Measurements from ENCODE around the gene FREM1.

FREM1 gene

GRCh38 chr9:14849851-14850250, 60.4 kb downstream of the FREM1 start:
- Histone ChIP-seq H3K4me3 (ENCODE audit: low read depth in 1 of 2, low read length in 2 of 2) (no peak overlapping the region), H3K4me1 (ENCODE audit: control insufficient read depth in 1 of 2, insufficient read depth in 2 of 2, low read length in 2 of 2) (no peaks in the 10 kb centered on the region), H3K9me3 (ENCODE audit: control insufficient read depth in 1 of 2, low read length in 2 of 2) (no peaks in the 10 kb centered on the region), H3K9ac (ENCODE audit: low read depth in 1 of 2, low read length in 2 of 2) (no peak overlapping the region), H3K27ac (ENCODE audit: low read depth, low read length) (no peak overlapping the region), H3K27me3 (ENCODE audit: control insufficient read depth in 1 of 2, insufficient read depth in 2 of 2, low read length in 2 of 2) (no peaks in the 10 kb centered on the region), H3K36me3 (ENCODE audit: control insufficient read depth in 1 of 2, insufficient read depth in 2 of 2, low read length in 2 of 2) (peaks cover 6 to 17% of the 10 kb centered on the region in 2 donors)

- no peaks in the 10 kb centered on the region for H3K9me3 ChIP-seq (ENCODE audit: control insufficient read depth in 1 of 2, low read length in 2 of 2)
- H3K27me3 ChIP-seq (ENCODE audit: control insufficient read depth in 1 of 2, insufficient read depth in 2 of 2, low read length in 2 of 2): no peaks in the 10 kb centered on the region
- H3K4me3 ChIP-seq (ENCODE audit: low read depth in 1 of 2, low read length in 2 of 2): no peak overlapping the region
- peaks cover 6 to 17% of the 10 kb centered on the region in 2 donors for H3K36me3 ChIP-seq (ENCODE audit: control insufficient read depth in 1 of 2, insufficient read depth in 2 of 2, low read length in 2 of 2)
- no peak overlapping the region for H3K27ac ChIP-seq (ENCODE audit: low read depth, low read length)
- no peaks in the 10 kb centered on the region for H3K4me1 ChIP-seq (ENCODE audit: control insufficient read depth in 1 of 2, insufficient read depth in 2 of 2, low read length in 2 of 2)
- no peak overlapping the region for H3K9ac ChIP-seq (ENCODE audit: low read depth in 1 of 2, low read length in 2 of 2)
Observed at GRCh38 chr9:14849296-14849695, 60.9 kb downstream of the FREM1 start.

GRCh38 chr9:14846871-14847311, 63.3 kb downstream of the FREM1 start:
- Histone ChIP-seq H3K4me3 (ENCODE audit: low read depth in 1 of 2, low read length in 2 of 2) (no peak overlapping the region), H3K36me3 (ENCODE audit: control insufficient read depth in 1 of 2, insufficient read depth in 2 of 2, low read length in 2 of 2) (peaks cover 6 to 22% of the 10 kb centered on the region in 2 donors), H3K27ac (ENCODE audit: low read depth, low read length) (no peak overlapping the region), H3K9ac (ENCODE audit: low read depth in 1 of 2, low read length in 2 of 2) (no peak overlapping the region), H3K9me3 (ENCODE audit: control insufficient read depth in 1 of 2, low read length in 2 of 2) (no peaks in the 10 kb centered on the region), H3K4me1 (ENCODE audit: control insufficient read depth in 1 of 2, insufficient read depth in 2 of 2, low read length in 2 of 2) (no peaks in the 10 kb centered on the region), H3K27me3 (ENCODE audit: control insufficient read depth in 1 of 2, insufficient read depth in 2 of 2, low read length in 2 of 2) (no peaks in the 10 kb centered on the region)

- H3K4me1 ChIP-seq (ENCODE audit: control insufficient read depth in 1 of 2, insufficient read depth in 2 of 2, low read length in 2 of 2): no peaks in the 10 kb centered on the region
- H3K27me3 ChIP-seq (ENCODE audit: control insufficient read depth in 1 of 2, insufficient read depth in 2 of 2, low read length in 2 of 2): no peaks in the 10 kb centered on the region
- no peak overlapping the region for H3K9ac ChIP-seq (ENCODE audit: low read depth in 1 of 2, low read length in 2 of 2)
- H3K27ac ChIP-seq (ENCODE audit: low read depth, low read length): no peak overlapping the region
- no peak overlapping the region for H3K4me3 ChIP-seq (ENCODE audit: low read depth in 1 of 2, low read length in 2 of 2)
- H3K36me3 ChIP-seq (ENCODE audit: control insufficient read depth in 1 of 2, insufficient read depth in 2 of 2, low read length in 2 of 2): peaks cover 0 to 5% of the 10 kb centered on the region in 2 donors
- H3K9me3 ChIP-seq (ENCODE audit: control insufficient read depth in 1 of 2, low read length in 2 of 2): no peaks in the 10 kb centered on the region
Observed at GRCh38 chr9:14843163-14843562, 67.1 kb downstream of the FREM1 start.

- Histone ChIP-seq H3K36me3 (ENCODE audit: control insufficient read depth in 1 of 2, insufficient read depth in 2 of 2, low read length in 2 of 2) (peaks cover 0 to 9% of the 10 kb centered on the region in 2 donors), H3K27ac (ENCODE audit: low read depth, low read length) (no peak overlapping the region), H3K4me1 (ENCODE audit: control insufficient read depth in 1 of 2, insufficient read depth in 2 of 2, low read length in 2 of 2) (no peaks in the 10 kb centered on the region), H3K9ac (ENCODE audit: low read depth in 1 of 2, low read length in 2 of 2) (no peak overlapping the region), H3K9me3 (ENCODE audit: control insufficient read depth in 1 of 2, low read length in 2 of 2) (no peaks in the 10 kb centered on the region), H3K4me3 (ENCODE audit: low read depth in 1 of 2, low read length in 2 of 2) (no peak overlapping the region), H3K27me3 (ENCODE audit: control insufficient read depth in 1 of 2, insufficient read depth in 2 of 2, low read length in 2 of 2) (no peaks in the 10 kb centered on the region)
Observed at GRCh38 chr9:14842269-14842668, 68.0 kb downstream of the FREM1 start.

- Histone ChIP-seq H3K4me3 (ENCODE audit: low read depth in 1 of 2, low read length in 2 of 2) (no peak overlapping the region), H3K9me3 (ENCODE audit: control insufficient read depth in 1 of 2, low read length in 2 of 2) (no peaks in the 10 kb centered on the region), H3K27me3 (ENCODE audit: control insufficient read depth in 1 of 2, insufficient read depth in 2 of 2, low read length in 2 of 2) (no peaks in the 10 kb centered on the region), H3K9ac (ENCODE audit: low read depth in 1 of 2, low read length in 2 of 2) (no peak overlapping the region), H3K27ac (ENCODE audit: low read depth, low read length) (no peak overlapping the region), H3K36me3 (ENCODE audit: control insufficient read depth in 1 of 2, insufficient read depth in 2 of 2, low read length in 2 of 2) (peaks cover 0 to 9% of the 10 kb centered on the region in 2 donors), H3K4me1 (ENCODE audit: control insufficient read depth in 1 of 2, insufficient read depth in 2 of 2, low read length in 2 of 2) (no peaks in the 10 kb centered on the region)
Observed at GRCh38 chr9:14838701-14839100, 71.5 kb downstream of the FREM1 start.

- H3K27ac ChIP-seq (ENCODE audit: low read depth, low read length): no peak overlapping the region
- H3K27me3 ChIP-seq (ENCODE audit: control insufficient read depth in 1 of 2, insufficient read depth in 2 of 2, low read length in 2 of 2): no peaks in the 10 kb centered on the region
- H3K4me1 ChIP-seq (ENCODE audit: control insufficient read depth in 1 of 2, insufficient read depth in 2 of 2, low read length in 2 of 2): no peaks in the 10 kb centered on the region
- H3K36me3 ChIP-seq (ENCODE audit: control insufficient read depth in 1 of 2, insufficient read depth in 2 of 2, low read length in 2 of 2): peaks cover 0 to 6% of the 10 kb centered on the region in 2 donors
- no peak overlapping the region for H3K9ac ChIP-seq (ENCODE audit: low read depth in 1 of 2, low read length in 2 of 2)
- H3K4me3 ChIP-seq (ENCODE audit: low read depth in 1 of 2, low read length in 2 of 2): no peak overlapping the region
- no peaks in the 10 kb centered on the region for H3K9me3 ChIP-seq (ENCODE audit: control insufficient read depth in 1 of 2, low read length in 2 of 2)
Observed at GRCh38 chr9:14836885-14837284, 73.3 kb downstream of the FREM1 start.

GRCh38 chr9:14831661-14832060, 78.6 kb downstream of the FREM1 start:
- H3K27ac ChIP-seq (ENCODE audit: low read depth, low read length): no peak overlapping the region
- H3K9me3 ChIP-seq (ENCODE audit: control insufficient read depth in 1 of 2, low read length in 2 of 2): no peaks in the 10 kb centered on the region
- no peaks in the 10 kb centered on the region for H3K4me1 ChIP-seq (ENCODE audit: control insufficient read depth in 1 of 2, insufficient read depth in 2 of 2, low read length in 2 of 2)
- no peak overlapping the region for H3K4me3 ChIP-seq (ENCODE audit: low read depth in 1 of 2, low read length in 2 of 2)
- H3K9ac ChIP-seq (ENCODE audit: low read depth in 1 of 2, low read length in 2 of 2): no peak overlapping the region
- H3K36me3 ChIP-seq (ENCODE audit: control insufficient read depth in 1 of 2, insufficient read depth in 2 of 2, low read length in 2 of 2): peaks cover 3 to 13% of the 10 kb centered on the region in 2 donors
- H3K27me3 ChIP-seq (ENCODE audit: control insufficient read depth in 1 of 2, insufficient read depth in 2 of 2, low read length in 2 of 2): no peaks in the 10 kb centered on the region

- H3K9ac ChIP-seq (ENCODE audit: low read depth in 1 of 2, low read length in 2 of 2): no peak overlapping the region
- no peaks in the 10 kb centered on the region for H3K27me3 ChIP-seq (ENCODE audit: control insufficient read depth in 1 of 2, insufficient read depth in 2 of 2, low read length in 2 of 2)
- H3K36me3 ChIP-seq (ENCODE audit: control insufficient read depth in 1 of 2, insufficient read depth in 2 of 2, low read length in 2 of 2): peaks cover 3 to 13% of the 10 kb centered on the region in 2 donors
- no peaks in the 10 kb centered on the region for H3K4me1 ChIP-seq (ENCODE audit: control insufficient read depth in 1 of 2, insufficient read depth in 2 of 2, low read length in 2 of 2)
- H3K9me3 ChIP-seq (ENCODE audit: control insufficient read depth in 1 of 2, low read length in 2 of 2): no peaks in the 10 kb centered on the region
- no peak overlapping the region for H3K27ac ChIP-seq (ENCODE audit: low read depth, low read length)
- H3K4me3 ChIP-seq (ENCODE audit: low read depth in 1 of 2, low read length in 2 of 2): no peak overlapping the region
Observed at GRCh38 chr9:14831074-14831473, 79.2 kb downstream of the FREM1 start.

- no peak overlapping the region for H3K9ac ChIP-seq (ENCODE audit: low read depth in 1 of 2, low read length in 2 of 2)
- no peak overlapping the region for H3K4me3 ChIP-seq (ENCODE audit: low read depth in 1 of 2, low read length in 2 of 2)
- no peaks in the 10 kb centered on the region for H3K4me1 ChIP-seq (ENCODE audit: control insufficient read depth in 1 of 2, insufficient read depth in 2 of 2, low read length in 2 of 2)
- H3K27me3 ChIP-seq (ENCODE audit: control insufficient read depth in 1 of 2, insufficient read depth in 2 of 2, low read length in 2 of 2): no peaks in the 10 kb centered on the region
- peaks cover 3 to 13% of the 10 kb centered on the region in 2 donors for H3K36me3 ChIP-seq (ENCODE audit: control insufficient read depth in 1 of 2, insufficient read depth in 2 of 2, low read length in 2 of 2)
- no peak overlapping the region for H3K27ac ChIP-seq (ENCODE audit: low read depth, low read length)
- H3K9me3 ChIP-seq (ENCODE audit: control insufficient read depth in 1 of 2, low read length in 2 of 2): no peaks in the 10 kb centered on the region
Observed at GRCh38 chr9:14830057-14830456, 80.2 kb downstream of the FREM1 start.

GRCh38 chr9:14829204-14829603, 81.0 kb downstream of the FREM1 start:
- no peaks in the 10 kb centered on the region for H3K4me1 ChIP-seq (ENCODE audit: control insufficient read depth in 1 of 2, insufficient read depth in 2 of 2, low read length in 2 of 2)
- H3K4me3 ChIP-seq (ENCODE audit: low read depth in 1 of 2, low read length in 2 of 2): no peak overlapping the region
- no peaks in the 10 kb centered on the region for H3K9me3 ChIP-seq (ENCODE audit: control insufficient read depth in 1 of 2, low read length in 2 of 2)
- no peak overlapping the region for H3K9ac ChIP-seq (ENCODE audit: low read depth in 1 of 2, low read length in 2 of 2)
- H3K36me3 ChIP-seq (ENCODE audit: control insufficient read depth in 1 of 2, insufficient read depth in 2 of 2, low read length in 2 of 2): peaks cover 5 to 13% of the 10 kb centered on the region in 2 donors
- no peak overlapping the region for H3K27ac ChIP-seq (ENCODE audit: low read depth, low read length)
- H3K27me3 ChIP-seq (ENCODE audit: control insufficient read depth in 1 of 2, insufficient read depth in 2 of 2, low read length in 2 of 2): no peaks in the 10 kb centered on the region

All from duodenal mucosa (tissue), 2 donors.